DOHH2 (cell line): Measurements from ENCODE around the gene RNF141.

ENCODE experiments used
- CTCF ChIP-seq: fragments of 200-600 bp; sonication (generic); IDR thresholded peaks from one replicate; pipeline ENCODE4 v1.5.1; 2014; ENCODE audit warnings: antibody characterized with exemption, mild to moderate bottlenecking, low read depth, low read length; ENCODE audit not compliant: poor library complexity, severe bottlenecking
- EZH2phosphoT487 ChIP-seq: fragments of 200-600 bp; sonication (generic); IDR thresholded peaks from 2 replicates; pipeline ENCODE4 v1.6.1; 2017; ENCODE audit warnings: borderline replicate concordance, mild to moderate bottlenecking, antibody characterized with exemption, low read length, moderate library complexity, mixed read lengths

- no peak for TF ChIP-seq CTCF
- TF ChIP-seq EZH2phosphoT487, result no peak
These were observed 34.5 kb upstream of the RNF141 start for GRCh38 chr11:10575346-10576034.
